NCI-H446 treated with DMSO at 0.1 percent for 48 hours (cell line): Measurements from ENCODE around the gene MTOR.

Experiments used
- DNase-seq: peaks from one replicate; lab custom pipeline; 2025; lab: John Stamatoyannopoulos, UW

The MTOR gene

GRCh38 chr1:11061652-11062365 lies 200.5 kb downstream of the MTOR start:
- DNase-seq = no peak

- peak; percentile 85 for DNase-seq
Measured at GRCh38 chr1:11059968-11060830, 202.2 kb downstream of the MTOR start, which contains the start of gene SRM. Gene SRM (minus strand): TSS chr1:11060018. CDS start chr1:11059943, 75 bp downstream.

- no peak for DNase-seq
Measured at GRCh38 chr1:11059155-11059967, 203.0 kb downstream of the MTOR start.

GRCh38 chr1:11058595-11059154 lies 203.7 kb downstream of the MTOR start:
- DNase-seq = no peak

GRCh38 chr1:11058026-11058425 lies 204.3 kb downstream of the MTOR start:
- DNase-seq = no peak

GRCh38 chr1:11057477-11057876 lies 204.9 kb downstream of the MTOR start:
- no peak for DNase-seq
